ENCODE results near the gene PITPNM3. TPM values are rescaled to one million over a fixed set of nuclear protein-coding genes. Genes with fewer than 3 reads are reported as not detected.
"Not testable (repeated sequence)": the region's sequence is repeated elsewhere in the genome, so short reads cannot be mapped to it uniquely, and the experiment has no call there.

The PITPNM3 gene
- 3.6 and 4.0 TPM in 2 replicates for total RNA-seq (2014; rRNA removed; shearing (Covaris generic))

DNA sequence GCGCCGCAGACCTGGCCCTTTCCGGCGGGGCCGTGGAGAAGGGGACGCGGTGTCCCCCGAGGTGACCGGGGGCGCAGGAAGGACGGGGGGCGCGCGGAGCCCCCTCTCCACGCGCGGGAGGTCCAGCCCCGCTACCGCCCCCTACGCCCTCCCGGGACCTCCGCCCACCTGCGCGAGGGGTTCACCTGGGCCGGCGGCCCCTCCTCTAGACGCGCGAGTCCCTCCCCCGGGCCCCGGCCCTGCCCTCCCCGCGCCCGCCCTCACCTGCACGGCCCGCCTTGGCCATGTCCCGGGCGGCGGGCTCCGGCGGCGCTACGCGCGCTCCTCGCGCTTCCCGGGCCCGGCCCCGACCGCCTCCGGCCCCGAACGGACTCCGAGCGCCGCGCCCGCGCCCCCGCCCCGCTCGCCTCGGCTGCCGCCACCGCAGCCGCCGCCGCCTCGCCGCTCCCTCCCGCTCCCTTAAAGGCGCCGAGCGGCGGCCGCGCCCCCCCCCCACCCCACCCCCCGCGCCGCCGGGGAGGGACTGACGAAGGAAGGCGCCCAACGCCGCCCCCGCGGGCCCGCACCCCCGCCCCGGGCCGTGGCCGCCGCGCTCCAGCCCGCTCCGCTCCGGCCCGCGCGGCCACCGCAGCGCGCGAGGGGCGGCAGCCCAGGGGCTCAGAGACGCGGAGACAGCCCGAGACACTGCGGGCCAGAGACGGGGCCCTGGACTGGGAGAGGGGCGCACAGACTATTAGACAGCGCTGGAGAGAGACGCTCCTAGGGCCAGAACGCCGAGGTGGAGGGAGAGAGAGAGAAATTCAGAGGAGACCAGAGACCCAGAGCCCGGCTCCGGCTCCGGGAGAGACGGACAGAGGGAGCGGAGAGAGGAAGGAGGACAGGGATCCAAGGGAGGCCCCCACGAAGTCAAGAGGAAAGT, at the start of gene PITPNM3:
Gene PITPNM3 (minus strand): TSS at position 435 of the 919 bp plus-strand sequence. CDS start 149 bp downstream, at position 286.
- no peak for DNase-seq (ENCODE audit: low spot score)

DNA sequence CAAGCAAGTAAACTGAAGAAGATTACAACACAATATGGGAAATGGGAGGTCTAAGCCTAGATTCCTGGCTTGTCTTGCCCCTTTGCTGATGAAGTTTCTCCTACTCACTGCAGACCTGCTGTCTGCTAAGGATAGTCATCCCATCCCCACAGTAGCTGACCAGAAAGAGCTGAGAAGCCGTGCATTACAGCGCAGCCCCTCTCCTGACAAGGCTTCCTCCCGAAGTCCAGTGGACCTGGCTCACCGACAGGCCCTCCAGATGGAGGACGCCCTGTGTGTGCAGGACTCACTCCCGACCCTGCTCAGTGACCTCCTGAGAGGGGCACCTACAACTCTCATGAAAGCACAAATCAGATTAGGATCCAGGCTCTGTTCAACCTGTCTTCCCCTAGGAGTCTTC, 48.8 kb upstream of the PITPNM3 start:
- no peak for DNase-seq (ENCODE audit: low spot score)

- no peak for DNase-seq (ENCODE audit: low spot score)
These were observed 47.5 kb upstream of the PITPNM3 start for GRCh38 chr17:6603744-6604325.

DNA sequence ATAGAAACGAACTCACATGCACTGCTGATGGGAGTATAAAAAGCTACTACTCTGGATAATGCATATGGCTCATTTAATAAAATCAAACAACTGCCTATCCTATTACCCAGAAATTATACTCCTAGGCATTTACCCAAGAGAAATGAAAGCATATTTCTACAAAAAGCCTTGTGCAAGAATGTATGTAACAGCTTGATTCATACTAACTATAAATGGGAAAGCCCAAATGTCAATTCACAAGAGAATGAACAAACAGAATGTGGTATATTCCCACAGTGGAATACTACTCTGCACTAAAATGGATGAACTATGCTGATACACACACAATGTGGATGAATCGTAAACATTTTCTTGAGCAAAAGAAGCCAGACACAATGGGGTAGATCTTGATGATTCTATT, 45.8 kb upstream of the PITPNM3 start:
- no peak for DNase-seq (ENCODE audit: low spot score)

GRCh38 chr17:6599364-6599763, 43.0 kb upstream of the PITPNM3 start:
- DNase-seq (ENCODE audit: low spot score): no peak

GRCh38 chr17:6597727-6598126, 41.4 kb upstream of the PITPNM3 start:
- DNase-seq (ENCODE audit: low spot score): no peak

GRCh38 chr17:6596941-6597340, 40.6 kb upstream of the PITPNM3 start:
- DNase-seq (ENCODE audit: low spot score): no peak

GRCh38 chr17:6596511-6596910, 40.2 kb upstream of the PITPNM3 start:
- DNase-seq (ENCODE audit: low spot score): no peak

- DNase-seq (ENCODE audit: low spot score): no peak
These were observed 39.7 kb upstream of the PITPNM3 start for GRCh38 chr17:6596081-6596480.

DNA sequence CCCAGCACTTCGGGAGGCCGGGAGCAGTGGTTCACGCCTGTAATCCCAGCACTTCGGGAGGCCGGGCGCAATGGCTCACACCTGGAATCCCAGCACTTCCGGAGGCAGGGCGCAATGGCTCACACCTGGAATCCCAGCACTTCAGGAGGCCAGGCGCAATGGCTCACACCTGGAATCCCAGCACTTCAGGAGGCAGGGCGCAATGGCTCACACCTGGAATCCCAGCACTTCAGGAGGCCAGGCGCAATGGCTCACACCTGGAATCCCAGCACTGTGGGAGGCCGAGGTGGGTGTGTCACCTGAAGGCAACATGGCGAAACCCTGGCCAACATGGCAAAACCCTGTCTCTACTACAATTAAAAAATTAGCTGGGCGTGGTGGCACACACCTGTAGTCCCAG, 37.0 kb upstream of the PITPNM3 start:
- DNase-seq (ENCODE audit: low spot score): not testable (repeated sequence)

DNA sequence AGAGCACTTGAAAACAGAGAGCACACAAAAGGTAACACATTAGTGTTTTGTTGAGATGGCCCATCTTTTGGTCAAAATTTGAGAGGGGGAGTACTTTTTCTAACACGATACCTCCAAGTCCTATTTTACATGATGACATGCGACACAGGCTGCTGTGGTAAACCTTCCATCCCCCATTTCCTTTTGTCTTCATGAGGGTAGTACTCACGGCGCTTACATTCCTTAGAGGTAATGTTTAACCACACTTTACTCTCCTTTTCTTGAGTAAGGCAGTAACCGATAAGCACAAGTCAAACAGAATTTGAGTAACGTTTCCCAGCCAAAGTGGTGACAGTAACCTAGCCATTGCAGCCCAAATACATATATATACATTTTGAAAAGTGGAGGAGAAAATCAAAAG, 35.8 kb upstream of the PITPNM3 start:
- DNase-seq (ENCODE audit: low spot score): peak; percentile 47

DNA sequence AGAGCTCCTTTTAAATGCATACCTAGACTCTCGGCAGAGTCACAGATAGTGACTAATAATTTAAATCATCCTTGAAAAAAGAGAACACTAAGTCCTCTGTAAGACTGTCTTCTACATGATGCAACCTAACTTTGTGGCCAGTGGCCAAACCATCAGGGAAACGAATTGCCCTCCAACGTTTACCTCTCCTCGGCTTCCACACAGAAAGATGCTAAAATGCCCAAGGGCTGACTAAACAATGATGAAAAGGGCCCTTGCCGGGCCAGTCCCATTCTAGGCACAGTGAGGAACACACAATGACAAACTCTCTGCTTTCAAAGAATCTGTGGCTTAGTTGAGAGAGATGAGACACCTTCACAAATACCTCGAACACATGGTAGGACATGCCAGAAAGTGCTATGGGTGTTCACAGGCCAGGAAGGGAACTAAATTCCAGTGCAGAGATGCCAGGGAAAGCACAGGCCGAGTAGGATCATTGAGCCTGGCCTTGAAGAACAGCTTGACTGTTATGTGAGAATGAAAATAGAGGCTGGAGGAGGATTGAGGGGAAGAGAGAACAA, 35.3 kb upstream of the PITPNM3 start:
- no peak for DNase-seq (ENCODE audit: low spot score)

DNA sequence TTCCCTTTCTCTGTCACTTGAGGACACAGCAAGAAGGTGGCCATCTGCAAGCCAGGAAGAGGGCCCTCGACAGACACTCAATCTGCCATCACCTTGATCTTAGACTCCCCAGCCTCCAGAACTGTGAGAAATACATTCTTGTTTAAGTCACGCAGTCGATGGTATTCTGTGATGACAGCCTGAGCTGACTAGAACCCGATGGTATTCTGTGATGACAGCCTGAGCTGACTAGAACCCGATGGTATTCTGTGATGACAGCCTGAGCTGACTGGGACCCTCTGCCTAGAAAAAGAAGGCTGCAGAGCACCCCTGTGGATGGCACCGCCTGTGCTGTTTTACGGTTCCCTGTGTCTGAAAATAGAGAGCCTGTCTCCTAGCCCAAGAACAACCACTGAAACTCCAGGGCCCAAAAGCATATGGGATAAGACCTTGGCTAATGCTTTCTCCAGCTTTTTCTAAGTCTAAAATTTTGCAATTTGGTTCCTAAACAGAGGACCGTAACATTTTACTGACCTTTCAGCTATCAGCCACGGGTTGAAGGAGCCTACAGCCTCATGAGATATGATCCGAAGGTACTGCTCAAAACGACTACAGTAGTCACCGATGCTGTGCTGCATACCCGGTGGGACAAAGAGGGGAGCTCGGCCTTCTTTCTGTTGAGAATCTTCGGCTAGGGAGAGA, 33.1 kb upstream of the PITPNM3 start:
- no peak for DNase-seq (ENCODE audit: low spot score)

GRCh38 chr17:6588165-6588564, 31.8 kb upstream of the PITPNM3 start:
- no peak for DNase-seq (ENCODE audit: low spot score)

DNA sequence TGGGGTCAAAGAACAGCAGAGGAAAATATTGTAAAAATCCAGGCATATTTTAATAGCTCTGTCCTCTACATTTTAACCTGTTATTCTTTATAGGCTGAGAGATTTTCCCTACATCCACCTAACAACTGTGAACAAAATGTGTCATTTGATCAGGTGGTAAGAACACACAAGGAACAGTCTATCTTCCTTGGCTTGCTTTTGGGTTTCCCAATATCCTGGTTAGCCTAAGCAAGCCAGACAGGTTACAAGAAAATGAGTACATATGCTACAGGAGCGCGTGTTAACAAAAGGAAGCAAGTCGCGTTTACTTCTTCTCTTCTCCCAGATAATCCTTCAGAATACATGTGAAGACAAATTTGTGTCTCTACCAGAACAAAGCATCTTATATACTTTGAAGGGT, 31.0 kb upstream of the PITPNM3 start:
- no peak for DNase-seq (ENCODE audit: low spot score)

GRCh38 chr17:6583411-6583810, 27.1 kb upstream of the PITPNM3 start:
- DNase-seq (ENCODE audit: low spot score): no peak

GRCh38 chr17:6580625-6581024, 24.3 kb upstream of the PITPNM3 start:
- DNase-seq (ENCODE audit: low spot score): no peak

- DNase-seq (ENCODE audit: low spot score): no peak
These were observed 22.1 kb upstream of the PITPNM3 start for GRCh38 chr17:6578491-6578890.

GRCh38 chr17:6577686-6578263, 21.4 kb upstream of the PITPNM3 start:
- DNase-seq (ENCODE audit: low spot score): peak; percentile 76

- no peak for DNase-seq (ENCODE audit: low spot score)
These were observed 19.9 kb upstream of the PITPNM3 start for GRCh38 chr17:6576038-6576785.

DNA sequence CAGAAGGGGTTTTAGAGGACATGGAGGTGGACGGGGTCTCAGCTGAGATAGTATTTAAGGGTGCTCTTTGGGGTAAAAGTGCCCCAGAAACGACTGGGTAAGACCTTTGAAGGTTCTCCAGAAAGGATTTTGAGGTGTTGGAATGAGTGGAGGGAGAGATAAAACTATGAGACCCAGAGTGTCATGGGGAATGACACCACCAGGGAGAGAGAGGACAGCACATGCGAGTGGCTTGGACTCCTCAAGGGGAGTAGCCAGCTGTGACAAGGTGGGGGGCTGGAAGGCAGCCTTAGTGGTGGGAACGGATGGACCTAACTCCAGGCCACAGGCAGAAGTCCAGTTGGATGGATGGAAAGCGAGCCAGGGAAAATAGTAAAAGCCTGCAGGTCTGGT, 19.2 kb upstream of the PITPNM3 start:
- DNase-seq (ENCODE audit: low spot score): no peak

All from HT-29 (cell line).